Globus pallidus (tissue), 1 donor: ENCODE measurements around the gene RET.

Experiments
- DNase-seq: peaks from one replicate; pipeline ENCODE4 v3.0.0-alpha.2; 2015; ENCODE audit warnings: low spot score

RET gene

DNA sequence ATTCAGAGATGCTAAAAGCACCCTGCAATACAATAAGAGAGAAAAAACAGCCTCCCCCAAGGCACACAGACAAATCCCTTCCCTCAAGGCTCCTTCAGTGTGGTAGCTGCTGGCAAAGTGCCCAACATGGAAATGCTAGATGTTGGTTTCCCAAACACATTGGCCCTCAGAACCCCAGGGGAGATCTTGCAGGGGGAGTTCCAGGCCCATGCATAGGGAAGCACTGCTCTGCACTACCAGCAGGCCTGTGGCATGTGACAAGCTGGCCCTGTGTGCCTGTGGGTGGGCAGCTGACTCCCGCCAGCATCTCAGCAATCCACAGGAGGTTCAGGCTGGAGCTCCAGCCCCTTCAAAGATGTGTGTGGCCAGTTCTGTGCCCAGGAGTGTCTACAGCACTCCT, 44.6 kb downstream of the RET start:
- DNase-seq, result no peak

DNA sequence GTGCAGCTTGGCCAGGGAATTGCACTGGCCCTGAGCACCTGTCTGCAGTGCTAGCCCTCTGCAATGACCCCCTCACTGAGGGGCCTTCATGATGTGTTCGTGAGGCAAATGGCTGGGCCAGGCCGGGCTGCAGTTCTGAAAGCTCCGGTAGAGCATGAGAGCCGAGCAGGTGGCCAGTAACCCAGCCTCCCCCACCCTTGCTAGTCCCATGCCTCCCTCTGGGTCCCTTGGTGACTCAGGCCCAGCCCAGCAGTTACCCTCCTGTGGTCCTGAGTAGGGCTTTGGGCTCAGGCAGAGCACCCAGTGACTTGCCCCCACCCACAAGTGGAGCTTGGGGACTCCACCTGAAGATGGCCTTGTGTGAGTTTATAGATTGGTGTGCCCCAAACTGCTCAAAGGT, 45.2 kb downstream of the RET start:
- no peak for DNase-seq

DNA sequence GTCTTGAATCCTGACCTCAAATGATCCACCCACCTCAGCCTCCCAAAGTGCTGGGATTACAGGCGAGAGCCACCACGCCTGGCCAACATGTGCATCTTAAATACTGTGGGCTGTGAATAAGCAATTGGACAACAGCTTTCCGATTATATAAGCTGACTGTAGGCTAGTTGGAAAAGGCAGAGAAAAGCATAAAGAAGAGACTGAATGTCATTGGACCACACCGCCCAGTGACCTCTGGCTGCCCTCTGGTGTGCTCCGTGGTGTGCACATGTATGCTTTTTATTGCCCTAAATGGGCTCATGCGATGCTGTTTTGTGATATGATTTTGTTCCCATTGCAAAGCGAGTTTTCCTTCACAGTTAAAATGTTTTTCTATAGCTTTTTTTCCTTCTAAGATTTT, 46.0 kb downstream of the RET start:
- no peak for DNase-seq

DNA sequence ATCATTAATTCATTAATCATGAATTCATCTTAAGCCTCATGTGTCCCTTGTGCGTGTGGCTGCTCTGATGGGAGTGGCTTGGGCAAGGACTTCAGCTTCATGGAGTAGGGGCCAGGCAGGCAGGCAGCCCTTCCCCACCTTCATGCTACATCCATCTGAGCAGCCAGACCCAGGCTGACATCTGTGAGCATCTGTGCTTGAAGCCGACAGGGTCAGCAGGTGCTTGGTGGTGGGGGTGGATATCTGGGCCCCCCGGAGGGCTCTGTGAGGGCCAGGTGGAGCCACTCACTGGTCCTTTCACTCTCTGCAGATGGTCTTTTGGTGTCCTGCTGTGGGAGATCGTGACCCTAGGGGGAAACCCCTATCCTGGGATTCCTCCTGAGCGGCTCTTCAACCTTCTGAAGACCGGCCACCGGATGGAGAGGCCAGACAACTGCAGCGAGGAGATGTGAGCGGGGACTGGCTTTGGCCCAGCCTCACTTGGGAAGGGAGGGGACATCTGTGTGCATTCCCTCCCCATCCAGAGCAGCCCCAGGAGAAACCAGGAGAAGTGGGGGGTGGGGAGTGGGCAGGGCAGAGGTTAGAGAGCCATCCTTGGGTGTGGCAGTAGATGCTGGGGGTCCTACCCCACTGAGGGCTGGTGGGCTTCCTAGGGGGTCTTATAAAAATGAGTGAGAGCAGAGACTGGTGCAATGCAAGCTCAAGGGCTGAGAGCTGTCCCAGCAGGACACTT, 46.7 kb downstream of the RET start:
- DNase-seq, result no peak

DNA sequence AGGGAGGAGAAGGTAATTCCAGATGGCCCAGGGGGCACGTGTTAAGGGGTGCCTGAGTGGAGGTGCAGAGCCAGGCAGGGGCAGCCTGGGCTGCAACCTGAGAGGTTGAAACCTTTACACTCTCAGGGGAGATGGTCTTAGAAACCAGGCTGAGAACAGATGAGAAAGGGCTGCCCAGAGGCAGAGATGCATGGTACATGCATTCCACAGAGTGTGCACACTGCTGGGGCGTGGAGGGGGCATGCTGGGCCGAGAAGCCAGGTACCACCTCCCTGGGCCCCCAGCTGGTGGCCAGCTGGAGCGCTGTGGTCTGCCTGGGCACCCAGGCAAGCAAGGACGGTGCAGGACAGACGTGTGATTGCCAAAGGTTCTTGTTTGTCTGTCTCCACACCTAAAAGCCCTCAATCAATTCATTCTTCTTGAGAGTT, 47.2 kb downstream of the RET start:
- no peak for DNase-seq

DNA sequence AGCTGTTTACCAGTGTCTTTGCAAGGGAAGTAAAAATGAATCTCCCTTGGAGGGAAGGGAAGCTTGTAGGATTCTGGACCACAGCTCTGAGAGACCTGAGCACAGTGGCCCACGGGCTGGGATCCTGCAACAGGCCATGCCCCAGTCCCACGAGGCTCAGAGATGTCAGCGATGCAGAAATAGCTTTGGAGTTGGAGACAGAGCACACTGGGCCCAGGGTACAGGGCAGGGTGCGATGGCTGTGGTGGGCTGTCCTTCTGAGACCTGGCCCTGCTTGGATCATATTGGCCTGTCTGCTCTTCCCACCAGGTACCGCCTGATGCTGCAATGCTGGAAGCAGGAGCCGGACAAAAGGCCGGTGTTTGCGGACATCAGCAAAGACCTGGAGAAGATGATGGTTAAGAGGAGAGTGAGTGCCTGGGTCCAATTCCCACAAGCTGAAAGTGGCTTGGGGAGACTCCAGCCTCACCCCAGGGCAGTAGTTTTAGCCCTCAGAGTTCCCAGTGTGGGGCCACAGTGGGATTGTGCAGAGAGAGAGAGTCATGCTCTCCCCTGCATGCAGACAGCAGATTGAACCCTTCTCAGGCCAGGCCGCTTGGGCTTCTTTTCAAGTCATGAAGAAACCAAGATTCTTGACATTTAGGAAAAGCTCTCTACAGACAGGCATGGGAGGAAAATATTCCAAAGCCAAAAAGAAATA, 47.9 kb downstream of the RET start:
- no peak for DNase-seq

DNA sequence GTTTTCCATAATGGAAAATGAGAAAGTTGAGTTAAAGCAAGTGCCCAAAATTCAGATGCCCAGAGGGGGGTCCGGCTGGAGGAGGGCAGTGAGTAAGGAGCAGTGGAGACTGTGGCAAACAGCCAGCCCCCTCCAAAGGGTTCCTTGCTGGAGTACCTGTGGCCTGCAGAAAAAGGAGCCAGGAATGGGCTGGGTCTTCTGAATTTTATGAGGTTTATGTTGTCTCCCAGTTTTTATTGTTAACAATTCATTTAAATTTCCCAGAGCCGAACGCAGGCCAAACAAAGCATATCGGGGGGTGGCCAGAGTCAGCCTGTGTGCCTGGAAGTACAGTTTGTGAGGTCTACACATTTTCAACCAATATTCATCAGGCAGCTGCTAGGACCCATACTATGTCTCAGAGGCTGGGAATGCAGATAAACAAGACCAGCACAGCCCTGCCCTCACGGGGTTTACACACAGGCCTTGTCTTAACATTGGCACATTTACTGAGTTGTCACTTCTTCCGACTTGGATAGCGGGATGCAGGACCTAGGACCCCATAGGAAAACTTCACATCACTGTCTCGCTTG, 48.5 kb downstream of the RET start:
- no peak for DNase-seq

DNA sequence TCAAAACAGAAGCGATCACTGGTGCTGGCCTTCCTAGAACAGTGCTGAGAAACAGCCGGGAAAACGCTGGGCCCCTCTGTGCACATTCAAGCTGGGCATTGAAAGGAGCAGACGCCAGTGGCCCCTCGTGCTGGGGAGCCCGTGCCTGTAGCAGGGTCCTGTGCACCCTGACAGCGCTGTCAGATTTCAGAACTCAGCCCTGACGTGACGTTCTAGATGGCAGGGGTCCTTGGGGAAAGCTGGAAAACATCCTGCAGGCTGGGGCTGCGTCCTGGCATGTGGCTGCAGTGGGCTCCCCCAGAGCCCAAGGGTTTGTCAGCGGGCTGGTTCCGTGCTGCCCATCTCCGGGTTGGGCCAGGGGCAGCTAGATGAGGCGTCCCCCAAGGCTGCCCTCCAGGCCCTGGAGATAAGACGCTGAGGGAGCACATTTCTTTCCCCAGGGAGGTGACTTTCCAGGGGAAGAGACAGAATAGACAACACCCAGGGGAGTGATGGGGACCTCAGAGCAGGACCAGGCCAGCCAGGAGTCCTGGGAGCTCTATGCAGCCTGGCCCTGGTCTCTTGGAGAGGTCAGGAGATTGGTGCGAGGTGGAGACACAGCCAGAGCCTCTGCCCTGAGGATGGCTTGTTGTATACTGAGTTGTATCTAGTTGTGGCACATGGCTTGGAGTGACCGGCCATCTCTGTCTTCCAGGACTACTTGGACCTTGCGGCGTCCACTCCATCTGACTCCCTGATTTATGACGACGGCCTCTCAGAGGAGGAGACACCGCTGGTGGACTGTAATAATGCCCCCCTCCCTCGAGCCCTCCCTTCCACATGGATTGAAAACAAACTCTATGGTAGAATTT, 49.2 kb downstream of the RET start:
- DNase-seq, result no peak

DNA sequence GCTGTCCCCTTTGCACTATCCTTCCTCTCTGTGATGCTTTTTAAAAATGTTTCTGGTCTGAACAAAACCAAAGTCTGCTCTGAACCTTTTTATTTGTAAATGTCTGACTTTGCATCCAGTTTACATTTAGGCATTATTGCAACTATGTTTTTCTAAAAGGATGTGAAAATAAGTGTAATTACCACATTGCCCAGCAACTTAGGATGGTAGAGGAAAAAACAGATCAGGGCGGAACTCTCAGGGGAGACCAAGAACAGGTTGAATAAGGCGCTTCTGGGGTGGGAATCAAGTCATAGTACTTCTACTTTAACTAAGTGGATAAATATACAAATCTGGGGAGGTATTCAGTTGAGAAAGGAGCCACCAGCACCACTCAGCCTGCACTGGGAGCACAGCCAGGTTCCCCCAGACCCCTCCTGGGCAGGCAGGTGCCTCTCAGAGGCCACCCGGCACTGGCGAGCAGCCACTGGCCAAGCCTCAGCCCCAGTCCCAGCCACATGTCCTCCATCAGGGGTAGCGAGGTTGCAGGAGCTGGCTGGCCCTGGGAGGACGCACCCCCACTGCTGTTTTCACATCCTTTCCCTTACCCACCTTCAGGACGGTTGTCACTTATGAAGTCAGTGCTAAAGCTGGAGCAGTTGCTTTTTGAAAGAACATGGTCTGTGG, 50.0 kb downstream of the RET start:
- no peak for DNase-seq

DNA sequence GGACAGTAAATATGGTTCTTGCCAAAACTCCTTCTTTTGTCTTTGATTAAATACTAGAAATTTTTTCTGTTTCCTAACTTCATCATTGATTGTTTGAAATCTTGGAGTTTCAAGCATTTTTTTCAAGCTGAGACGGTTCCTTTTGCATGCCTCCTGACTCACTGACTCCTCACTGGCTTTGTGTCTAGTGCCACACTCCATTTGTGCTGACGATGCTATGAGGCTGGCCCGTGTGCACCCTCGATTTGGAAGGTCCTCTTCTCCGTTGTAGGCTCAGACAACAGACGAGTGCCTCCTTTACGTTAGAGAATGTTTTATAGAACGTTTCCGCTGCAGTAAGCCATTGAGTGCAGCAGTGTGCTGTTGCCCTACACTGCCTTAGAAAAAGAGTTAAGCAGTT, 50.6 kb downstream of the RET start:
- no peak for DNase-seq

DNA sequence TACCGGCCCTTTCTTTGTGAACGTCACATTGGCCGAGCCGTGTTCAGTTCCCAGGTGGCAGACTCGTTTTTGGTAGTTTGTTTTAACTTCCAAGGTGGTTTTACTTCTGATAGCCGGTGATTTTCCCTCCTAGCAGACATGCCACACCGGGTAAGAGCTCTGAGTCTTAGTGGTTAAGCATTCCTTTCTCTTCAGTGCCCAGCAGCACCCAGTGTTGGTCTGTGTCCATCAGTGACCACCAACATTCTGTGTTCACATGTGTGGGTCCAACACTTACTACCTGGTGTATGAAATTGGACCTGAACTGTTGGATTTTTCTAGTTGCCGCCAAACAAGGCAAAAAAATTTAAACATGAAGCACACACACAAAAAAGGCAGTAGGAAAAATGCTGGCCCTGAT, 51.5 kb downstream of the RET start:
- DNase-seq, result no peak

DNA sequence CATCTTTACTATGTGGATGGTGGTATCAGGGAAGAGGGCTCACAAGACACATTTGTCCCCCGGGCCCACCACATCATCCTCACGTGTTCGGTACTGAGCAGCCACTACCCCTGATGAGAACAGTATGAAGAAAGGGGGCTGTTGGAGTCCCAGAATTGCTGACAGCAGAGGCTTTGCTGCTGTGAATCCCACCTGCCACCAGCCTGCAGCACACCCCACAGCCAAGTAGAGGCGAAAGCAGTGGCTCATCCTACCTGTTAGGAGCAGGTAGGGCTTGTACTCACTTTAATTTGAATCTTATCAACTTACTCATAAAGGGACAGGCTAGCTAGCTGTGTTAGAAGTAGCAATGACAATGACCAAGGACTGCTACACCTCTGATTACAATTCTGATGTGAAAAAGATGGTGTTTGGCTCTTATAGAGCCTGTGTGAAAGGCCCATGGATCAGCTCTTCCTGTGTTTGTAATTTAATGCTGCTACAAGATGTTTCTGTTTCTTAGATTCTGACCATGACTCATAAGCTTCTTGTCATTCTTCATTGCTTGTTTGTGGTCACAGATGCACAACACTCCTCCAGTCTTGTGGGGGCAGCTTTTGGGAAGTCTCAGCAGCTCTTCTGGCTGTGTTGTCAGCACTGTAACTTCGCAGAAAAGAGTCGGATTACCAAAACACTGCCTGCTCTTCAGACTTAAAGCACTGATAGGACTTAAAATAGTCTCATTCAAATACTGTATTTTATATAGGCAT, 52.3 kb downstream of the RET start:
- no peak for DNase-seq

DNA sequence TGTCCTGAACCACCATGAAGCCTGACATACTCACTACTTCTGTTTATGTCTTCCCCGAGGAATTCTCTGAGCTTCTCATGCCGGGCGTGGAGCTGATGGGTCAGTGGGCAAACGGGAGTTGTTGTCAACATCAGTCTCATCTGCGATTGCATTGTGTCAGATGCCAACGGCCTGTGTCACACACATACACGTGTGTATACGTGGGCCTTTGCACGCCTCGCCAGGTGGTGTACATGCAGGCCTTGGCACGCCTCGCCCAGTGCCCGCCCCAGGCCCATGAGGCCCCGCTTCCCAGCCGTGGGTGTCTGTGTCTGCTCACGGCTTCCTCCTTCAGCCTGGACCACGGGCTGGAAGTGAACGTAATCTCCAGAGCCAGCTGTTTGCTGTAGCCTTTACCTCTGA, 53.9 kb downstream of the RET start:
- DNase-seq, result no peak

DNA sequence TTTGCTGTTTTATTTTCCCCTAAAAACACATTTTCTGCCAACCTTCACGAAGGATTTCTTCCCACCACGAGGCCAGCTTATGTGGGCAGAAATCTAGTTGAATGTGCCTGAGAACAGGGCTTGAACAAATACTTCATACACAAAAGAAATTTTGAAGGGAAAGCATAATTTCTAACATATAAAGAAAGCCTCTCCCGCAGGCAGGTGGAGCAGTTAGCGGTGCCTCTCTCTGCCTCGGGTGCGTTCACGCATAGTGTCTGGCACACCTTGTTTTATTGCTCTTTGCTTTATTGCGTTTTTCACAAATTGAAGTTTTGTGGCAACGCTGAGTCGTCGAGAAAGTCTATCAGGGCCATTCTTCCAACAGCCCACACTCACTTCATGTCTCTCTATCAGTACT, 54.4 kb downstream of the RET start:
- no peak for DNase-seq

DNA sequence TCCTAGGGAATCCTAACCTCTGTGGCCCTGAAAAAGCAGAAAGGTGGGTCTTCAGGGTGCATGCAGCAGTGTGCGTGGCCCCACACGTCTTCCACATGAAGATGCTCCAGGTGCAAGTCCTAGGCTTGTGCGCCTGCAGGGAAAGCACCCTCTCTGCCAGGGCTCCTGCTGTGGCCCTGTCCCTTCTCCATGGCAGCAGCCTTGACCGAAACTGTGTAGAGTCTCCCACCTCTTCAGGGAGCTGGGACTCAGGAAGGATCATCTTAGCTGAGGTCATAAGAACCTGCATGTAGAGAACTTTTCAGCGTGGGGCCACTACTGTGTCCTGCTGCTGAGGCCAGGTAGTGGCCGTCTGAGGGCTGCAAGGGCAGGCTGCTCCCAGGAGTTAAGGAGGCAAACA, 55.0 kb downstream of the RET start:
- DNase-seq, result no peak

DNA sequence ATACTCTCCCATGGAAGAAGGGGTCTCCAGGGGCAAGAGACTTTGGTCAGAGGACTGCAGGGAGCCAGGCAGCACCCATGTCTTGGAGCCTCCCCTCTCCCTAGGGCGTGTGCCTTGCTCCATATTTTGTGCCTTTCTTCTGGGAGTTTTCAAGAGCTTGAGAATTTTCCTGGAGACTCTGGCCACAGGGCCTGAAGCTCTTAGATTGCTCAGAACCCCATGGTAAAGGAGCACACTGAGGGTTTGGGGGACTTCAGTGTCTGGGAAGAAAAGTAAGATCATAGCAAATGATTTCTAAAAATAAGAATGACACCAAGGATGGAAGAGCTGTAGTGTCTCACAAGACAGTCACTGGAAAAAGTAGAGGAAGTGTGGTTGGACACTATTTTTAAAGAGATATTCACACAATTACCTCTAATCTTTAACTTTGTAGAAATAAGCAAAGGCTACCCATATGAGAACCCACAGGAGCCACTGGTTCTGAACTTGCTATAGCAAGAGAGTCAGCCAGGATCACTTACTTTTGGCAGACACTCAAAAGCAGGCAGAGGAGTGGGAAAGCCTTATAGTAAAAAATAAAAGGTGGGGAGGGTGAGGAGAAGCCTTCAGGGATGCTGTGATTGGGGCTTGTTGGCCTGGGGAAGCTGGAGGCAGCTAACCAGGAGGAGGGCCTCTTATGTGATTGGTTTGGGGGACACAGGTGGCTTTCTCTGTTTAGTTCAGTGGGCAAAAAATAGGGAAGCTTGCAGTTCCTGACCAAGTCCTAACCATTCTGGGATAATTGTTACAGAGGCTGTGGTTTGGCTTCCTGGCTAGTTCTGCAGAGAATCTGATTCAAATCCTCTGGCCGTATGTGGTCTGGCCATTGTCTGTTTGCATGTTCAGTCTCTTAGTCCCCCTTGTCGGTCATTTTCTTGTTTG, 56.3 kb downstream of the RET start:
- DNase-seq, result no peak

DNA sequence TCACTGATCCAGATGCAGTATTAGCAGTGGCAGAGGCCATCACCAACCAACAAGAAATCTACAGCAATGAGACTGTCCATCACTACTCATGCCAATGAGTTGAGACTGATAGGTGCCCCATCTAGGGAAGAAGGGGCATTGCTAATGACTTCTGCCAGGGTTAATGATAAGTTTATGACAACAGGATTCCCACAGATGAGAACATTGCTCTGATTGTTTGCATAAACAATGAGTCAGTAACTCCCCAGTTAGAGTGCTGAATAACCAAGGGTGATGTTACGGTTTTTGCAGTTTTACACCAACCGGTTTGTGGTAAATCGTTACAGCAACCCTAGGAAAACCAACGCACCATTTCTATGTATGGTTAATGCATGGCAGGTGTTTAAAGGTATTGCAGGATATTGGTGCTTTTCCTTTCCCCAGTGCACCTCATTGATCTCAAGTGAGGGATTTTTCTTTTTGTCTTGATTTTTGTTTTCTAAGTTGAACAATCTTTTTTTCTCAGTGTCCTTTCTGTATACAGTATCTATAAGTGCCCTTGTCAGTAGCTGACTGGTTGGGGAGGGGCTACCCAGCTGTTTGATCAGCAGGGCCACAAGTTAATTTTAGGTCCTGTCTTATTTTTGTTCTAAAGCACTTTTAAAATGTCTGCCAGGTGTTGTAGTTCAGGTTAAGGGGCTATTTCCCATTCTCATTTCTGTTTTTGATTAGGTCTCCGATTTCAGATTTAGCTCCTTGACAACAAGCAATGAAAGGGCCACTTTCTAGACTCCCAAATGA, 57.4 kb downstream of the RET start:
- no peak for DNase-seq

DNA sequence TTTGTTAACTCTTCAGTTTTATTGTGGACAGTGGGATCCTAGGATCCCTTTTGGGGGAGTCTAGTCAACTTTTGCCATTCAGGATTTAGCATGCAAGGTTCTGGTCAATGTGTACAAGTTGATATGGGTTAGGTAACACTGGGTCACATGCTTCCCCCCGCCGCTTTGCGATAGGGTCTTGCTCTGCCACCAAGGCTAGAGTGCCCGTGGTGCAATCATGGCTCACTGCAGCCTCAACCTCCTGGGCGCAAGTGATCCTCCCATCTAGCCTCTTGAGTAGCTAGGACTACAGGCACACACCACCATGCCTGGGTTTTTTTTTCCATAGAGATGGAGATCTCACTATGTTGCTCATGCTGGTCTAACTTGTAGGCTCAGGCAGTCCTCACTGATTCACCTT, 58.2 kb downstream of the RET start:
- DNase-seq, result no peak

DNA sequence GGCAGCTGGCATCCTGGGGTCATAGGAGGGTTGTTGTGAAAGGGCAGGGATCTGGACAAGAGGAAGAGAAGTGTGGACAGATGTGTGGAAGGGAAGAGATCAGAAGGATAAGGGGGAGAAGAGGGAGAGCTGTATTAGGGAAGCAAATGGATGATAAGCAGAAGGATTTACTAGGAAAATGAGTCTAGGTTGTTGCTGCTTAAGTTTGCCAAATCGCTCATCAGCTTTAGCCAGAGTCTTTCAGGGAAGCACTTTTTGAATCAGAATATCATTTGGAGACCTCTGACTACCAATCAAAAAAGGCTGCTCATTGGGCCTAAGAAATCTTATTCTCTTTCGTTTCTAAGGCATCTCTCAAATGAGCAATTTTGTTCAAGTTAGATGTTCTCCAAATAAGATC, 58.8 kb downstream of the RET start:
- DNase-seq, result no peak
